ENCODE data around the gene STK16. TPM values are rescaled to one million over a fixed set of nuclear protein-coding genes. Genes with fewer than 3 reads are reported as not detected.

Gene STK16
- total and polyA plus RNA-seq, 8 donors: 14.7 to 28.4 (median 17.1) TPM

DNA sequence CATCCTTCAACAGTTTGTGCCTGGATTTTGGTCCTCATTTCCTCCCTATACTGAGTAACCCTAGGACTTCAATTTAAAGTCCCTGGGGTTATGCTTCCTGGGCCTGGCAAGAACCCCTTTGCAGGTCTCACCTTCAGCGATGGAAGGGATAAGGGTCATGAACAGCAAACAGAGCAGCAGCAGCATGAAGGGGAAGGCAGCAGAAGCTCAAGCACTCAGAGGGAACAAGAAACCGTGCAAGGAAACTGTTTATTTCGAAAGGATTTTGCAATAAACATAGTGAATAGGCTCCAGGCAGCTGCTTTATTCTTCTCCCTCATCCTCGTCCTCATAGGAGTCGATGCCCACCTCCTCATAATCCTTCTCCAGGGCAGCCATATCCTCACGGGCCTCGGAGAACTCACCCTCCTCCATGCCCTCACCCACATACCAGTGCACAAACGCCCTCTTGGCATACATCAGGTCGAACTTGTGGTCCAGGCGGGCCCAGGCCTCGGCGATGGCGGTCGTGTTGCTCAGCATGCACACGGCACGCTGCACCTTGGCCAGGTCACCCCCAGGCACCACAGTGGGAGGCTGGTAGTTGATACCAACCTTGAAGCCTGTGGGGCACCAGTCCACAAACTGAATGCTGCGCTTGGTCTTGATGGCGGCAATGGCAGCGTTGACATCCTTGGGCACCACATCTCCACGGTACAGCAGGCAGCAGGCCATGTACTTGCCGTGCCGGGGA, 4.9 kb downstream of the STK16 start:
- peaks cover 26 to 68% (median 32%) of the 10 kb centered on the region in 3 donors for H3K4me1 ChIP-seq
- H3K4me3 ChIP-seq: peak overlapping the region in 1 of 4 donors; percentile 25

DNA sequence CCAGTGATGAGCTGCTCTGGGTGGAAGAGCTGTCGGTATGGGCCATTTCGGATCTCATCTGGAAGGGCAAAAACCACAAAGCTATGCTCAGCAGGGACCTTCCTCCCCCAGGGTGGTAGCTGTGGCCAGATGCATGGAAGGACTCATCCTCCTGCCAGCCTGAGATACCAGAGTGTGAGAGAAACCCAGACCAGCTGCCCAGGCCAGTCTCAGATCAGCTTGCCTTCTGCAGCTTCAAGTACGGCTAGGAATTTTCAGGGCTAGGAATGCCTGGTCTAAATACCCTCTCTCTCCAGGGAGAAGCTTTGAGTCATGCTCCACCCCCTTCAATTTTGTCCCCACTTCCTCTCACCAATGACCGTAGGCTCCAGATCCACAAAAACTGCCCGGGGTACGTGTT, 6.4 kb downstream of the STK16 start:
- no peak for ATAC-seq
- FAIRE-seq: no peak
- Histone ChIP-seq H3K27ac (peak overlapping the region in 3 of 4 donors; percentile 26 to 89 (median 80)), H3K27me3 (no peaks in the 10 kb centered on the region), H3K9me3 (no peaks in the 10 kb centered on the region), H3K4me3 (peak overlapping the region in 1 of 4 donors; percentile 58), H3K36me3 (peaks cover 0 to 5% (median 0%) of the 10 kb centered on the region in 3 donors), H3K4me1 (peaks cover 26 to 59% (median 32%) of the 10 kb centered on the region in 3 donors)
- DNase-seq: no peak
- intact Hi-C loops (cut with DNase I): no loop called here
- TF ChIP-seq, protein P1, sequence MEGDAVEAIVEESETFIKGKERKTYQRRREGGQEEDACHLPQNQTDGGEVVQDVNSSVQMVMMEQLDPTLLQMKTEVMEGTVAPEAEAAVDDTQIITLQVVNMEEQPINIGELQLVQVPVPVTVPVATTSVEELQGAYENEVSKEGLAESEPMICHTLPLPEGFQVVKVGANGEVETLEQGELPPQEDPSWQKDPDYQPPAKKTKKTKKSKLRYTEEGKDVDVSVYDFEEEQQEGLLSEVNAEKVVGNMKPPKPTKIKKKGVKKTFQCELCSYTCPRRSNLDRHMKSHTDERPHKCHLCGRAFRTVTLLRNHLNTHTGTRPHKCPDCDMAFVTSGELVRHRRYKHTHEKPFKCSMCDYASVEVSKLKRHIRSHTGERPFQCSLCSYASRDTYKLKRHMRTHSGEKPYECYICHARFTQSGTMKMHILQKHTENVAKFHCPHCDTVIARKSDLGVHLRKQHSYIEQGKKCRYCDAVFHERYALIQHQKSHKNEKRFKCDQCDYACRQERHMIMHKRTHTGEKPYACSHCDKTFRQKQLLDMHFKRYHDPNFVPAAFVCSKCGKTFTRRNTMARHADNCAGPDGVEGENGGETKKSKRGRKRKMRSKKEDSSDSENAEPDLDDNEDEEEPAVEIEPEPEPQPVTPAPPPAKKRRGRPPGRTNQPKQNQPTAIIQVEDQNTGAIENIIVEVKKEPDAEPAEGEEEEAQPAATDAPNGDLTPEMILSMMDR (IDR thresholded peaks at IDR 0.05): no peak
- 89% methylated on average over 6 of the region's 6 CpGs for WGBS, 2 donors

More for the DNA sequence above, 4.9 kb downstream of the STK16 start:
- intact Hi-C loops (cut with DNase I): no loop called here
- FAIRE-seq: no peak
- no peak for ATAC-seq
- DNase-seq: no peak
- Histone ChIP-seq H3K9me3 (no peaks in the 10 kb centered on the region), H3K27ac (peak overlapping the region; percentile 90 to 96 (median 92)), H3K36me3 (peaks cover 0 to 5% (median 0%) of the 10 kb centered on the region in 3 donors), H3K27me3 (no peaks in the 10 kb centered on the region)
- TF ChIP-seq, protein P1 (IDR thresholded peaks at IDR 0.05): no peak
- WGBS, 2 donors: 78 to 79% methylated on average over 22 of the region's 22 CpGs

GRCh38 chr2:219252084-219252483, 6.8 kb downstream of the STK16 start:
- Histone ChIP-seq H3K27me3 (no peaks in the 10 kb centered on the region), H3K4me1 (peaks cover 26 to 56% (median 32%) of the 10 kb centered on the region in 3 donors), H3K4me3 (peak overlapping the region in 2 of 4 donors; percentile 58 to 82), H3K36me3 (peaks cover 0 to 5% (median 0%) of the 10 kb centered on the region in 3 donors), H3K27ac (peak overlapping the region in 3 of 4 donors; percentile 26 to 89 (median 80)), H3K9me3 (no peaks in the 10 kb centered on the region)
- DNase-seq (peak in 1 of 6 donors; percentile 50), FAIRE-seq (no peak), ATAC-seq (no peak)
- WGBS, 2 donors: 50 to 52% methylated on average over 5 of the region's 5 CpGs
- intact Hi-C loops (cut with DNase I): no loop called here
- TF ChIP-seq, protein P1 (IDR thresholded peaks at IDR 0.05): no peak

GRCh38 chr2:219252570-219252899, 7.3 kb downstream of the STK16 start:
- 14 to 16% methylated on average over 9 of the region's 9 CpGs for WGBS, 2 donors
- ATAC-seq (no peak), FAIRE-seq (no peak), DNase-seq (no peak)
- TF ChIP-seq, protein P1 (IDR thresholded peaks at IDR 0.05): no peak
- intact Hi-C loops (cut with DNase I): no loop called here
- Histone ChIP-seq H3K4me3 (peak overlapping the region; percentile 58 to 82 (median 64)), H3K27ac (peak overlapping the region; percentile 13 to 89 (median 68)), H3K4me1 (peaks cover 26 to 52% (median 32%) of the 10 kb centered on the region in 3 donors), H3K36me3 (peaks cover 0 to 5% (median 0%) of the 10 kb centered on the region in 3 donors), H3K9me3 (no peaks in the 10 kb centered on the region), H3K27me3 (no peaks in the 10 kb centered on the region)

Measured in pancreas (tissue), 10 donors.